Activated CD8-positive, alpha-beta T cell treated with anti-CD3 and anti-CD28 coated beads, Interleukin-2, amount 10 ng/mL, durations not matched to agents 7 days and 5 days (primary cell): ENCODE data around the gene PMFBP1. TPM values are rescaled to one million over a fixed set of nuclear protein-coding genes. Genes with fewer than 3 reads are reported as not detected.
A peak's percentile ranks its signal among the peaks of the same experiment; 100 is the strongest.

Experiments used
- ATAC-seq: fragments of 150-1000 bp; cut with Tn5 transposase; one replicate; pipeline ENCODE4 v1.10.0; 2021; ENCODE audit warnings: moderate library complexity
- CTCF ChIA-PET: fragments of 350-600 bp; sonication (Branson Sonifier 250); formaldehyde crosslinking; loops from one replicate; lab custom pipeline; 2021; ENCODE audit warnings: antibody characterized with exemption; lab: Charles Lee
- POLR2A ChIA-PET: fragments of 350-600 bp; sonication (Branson Sonifier 250); formaldehyde crosslinking; loops from one replicate; lab custom pipeline; 2021; ENCODE audit warnings: antibody characterized with exemption; lab: Charles Lee
- DNase-seq: peaks from one replicate; pipeline ENCODE4 v3.0.0-alpha.2; 2020
- H3K27ac Mint-ChIP-seq: one replicate; pipeline ENCODE4 v1.8.0; 2021; ENCODE audit warnings: mild to moderate bottlenecking, mixed read lengths
- H3K27me3 Mint-ChIP-seq: one replicate; pipeline ENCODE4 v1.8.0; 2021; ENCODE audit warnings: low read depth, mixed read lengths
- H3K36me3 Mint-ChIP-seq: one replicate; pipeline ENCODE4 v1.8.0; 2021; ENCODE audit warnings: low read depth, mixed read lengths
- H3K4me1 Mint-ChIP-seq: one replicate; pipeline ENCODE4 v1.8.0; 2021; ENCODE audit warnings: low read depth, mixed read lengths
- H3K4me3 Mint-ChIP-seq: one replicate; pipeline ENCODE4 v1.8.0; 2021; ENCODE audit warnings: mild to moderate bottlenecking, mixed read lengths
- H3K9me3 Mint-ChIP-seq: one replicate; pipeline ENCODE4 v1.8.0; 2022; ENCODE audit warnings: mixed read lengths; ENCODE audit not compliant: insufficient read depth
- total RNA-seq, 2 experiments: library from RNA; stranded (reverse); gene quantifications; one replicate each; pipeline ENCODE4 v1.2.3, GENCODE V29; 2021

PMFBP1 gene
- total RNA-seq = 1 to 10 TPM; 2.9 to 5.2 TPM

GRCh38 chr16:72172105-72173034, at the start of gene PMFBP1:
Gene PMFBP1, minus strand, starts transcription at chr16:72172155. Its CDS starts 947 bp downstream, at chr16:72171208.
- H3K36me3 Mint-ChIP-seq = peaks cover 3% of the 10 kb centered on the region
- DNase-seq (peak; percentile 29), ATAC-seq (peak; percentile 79)
- ChIA-PET POLR2A (no interaction called here), CTCF (interaction anchor here (1.0 to 1.2 kb wide), 3 partner anchors 10 to 48 kb away, joined by 3 to 4 read pairs (median 3); no protein-coding TSS in a partner anchor)
- no peak within 1 kb of the TSS for H3K27ac Mint-ChIP-seq
- peaks cover 3% of the 10 kb centered on the region for H3K27me3 Mint-ChIP-seq
- no peak within 1 kb of the TSS for H3K4me3 Mint-ChIP-seq
- no peaks in the 10 kb centered on the region for H3K9me3 Mint-ChIP-seq
- H3K4me1 Mint-ChIP-seq = peaks cover 4% of the 10 kb centered on the region

- no peak overlapping the region for H3K4me3 Mint-ChIP-seq
These were observed 49.7 kb upstream of the PMFBP1 start for GRCh38 chr16:72221630-72222024.

GRCh38 chr16:72220875-72221629, 49.1 kb upstream of the PMFBP1 start:
- no peaks in the 10 kb centered on the region for H3K4me1 Mint-ChIP-seq
- no peaks in the 10 kb centered on the region for H3K9me3 Mint-ChIP-seq
- CTCF ChIA-PET = no interaction called here
- no peak for ATAC-seq
- no peak for DNase-seq
- no peak overlapping the region for H3K4me3 Mint-ChIP-seq
- no peak overlapping the region for H3K27ac Mint-ChIP-seq
- POLR2A ChIA-PET = no interaction called here
- H3K36me3 Mint-ChIP-seq = no peaks in the 10 kb centered on the region
- H3K27me3 Mint-ChIP-seq = peaks cover 8% of the 10 kb centered on the region

More at GRCh38 chr16:72221630-72222024, 49.7 kb upstream of the PMFBP1 start:
- ChIA-PET CTCF (no interaction called here), POLR2A (interaction anchor here (0.7 kb wide), 1 partner anchor 184 kb away, joined by 3 read pairs; no protein-coding TSS in a partner anchor)
- peaks cover 5% of the 10 kb centered on the region for H3K27me3 Mint-ChIP-seq
- no peak overlapping the region for H3K27ac Mint-ChIP-seq
- DNase-seq (no peak), ATAC-seq (no peak)
- H3K4me1 Mint-ChIP-seq = no peaks in the 10 kb centered on the region
- no peaks in the 10 kb centered on the region for H3K36me3 Mint-ChIP-seq
- H3K9me3 Mint-ChIP-seq = no peaks in the 10 kb centered on the region

DNA sequence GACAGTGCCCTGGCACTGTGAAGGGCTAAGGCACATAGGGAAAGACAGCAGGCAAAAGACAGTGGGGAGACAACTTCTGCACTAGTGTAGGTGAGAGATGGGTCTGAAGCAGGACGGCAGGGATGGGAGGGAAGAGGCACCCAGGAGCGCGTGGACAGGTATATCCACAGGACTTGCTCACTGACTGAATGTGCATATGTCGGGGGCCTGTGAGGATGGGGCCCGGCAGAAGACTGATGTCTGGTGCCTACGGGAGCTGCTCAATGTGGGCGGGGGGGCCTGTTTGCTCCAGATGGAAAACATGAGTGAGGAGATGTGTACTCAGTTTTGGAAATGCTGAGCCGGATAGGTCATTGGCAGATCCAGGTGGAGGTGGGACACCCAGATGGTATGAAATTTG, 47.3 kb upstream of the PMFBP1 start:
- Mint-ChIP-seq H3K36me3 (no peaks in the 10 kb centered on the region), H3K27ac (no peak overlapping the region), H3K4me3 (no peak overlapping the region), H3K9me3 (no peaks in the 10 kb centered on the region), H3K4me1 (no peaks in the 10 kb centered on the region), H3K27me3 (peaks cover 6% of the 10 kb centered on the region)
- ChIA-PET CTCF (no interaction called here), POLR2A (no interaction called here)
- no peak for DNase-seq
- ATAC-seq = no peak

- Mint-ChIP-seq H3K27ac (no peak overlapping the region), H3K4me3 (no peak overlapping the region), H3K4me1 (no peaks in the 10 kb centered on the region), H3K36me3 (no peaks in the 10 kb centered on the region), H3K9me3 (no peaks in the 10 kb centered on the region), H3K27me3 (peaks cover 6% of the 10 kb centered on the region)
- no peak for ATAC-seq
- POLR2A ChIA-PET = no interaction called here
- CTCF ChIA-PET = no interaction called here
- no peak for DNase-seq
These were observed 44.8 kb upstream of the PMFBP1 start for GRCh38 chr16:72216767-72217166.

GRCh38 chr16:72214821-72215220, 42.9 kb upstream of the PMFBP1 start:
- Mint-ChIP-seq H3K27ac (no peak overlapping the region), H3K4me1 (no peaks in the 10 kb centered on the region), H3K4me3 (no peak overlapping the region), H3K36me3 (no peaks in the 10 kb centered on the region), H3K9me3 (no peaks in the 10 kb centered on the region), H3K27me3 (peaks cover 6% of the 10 kb centered on the region)
- DNase-seq (no peak), ATAC-seq (no peak)
- POLR2A ChIA-PET = no interaction called here
- CTCF ChIA-PET = no interaction called here

DNA sequence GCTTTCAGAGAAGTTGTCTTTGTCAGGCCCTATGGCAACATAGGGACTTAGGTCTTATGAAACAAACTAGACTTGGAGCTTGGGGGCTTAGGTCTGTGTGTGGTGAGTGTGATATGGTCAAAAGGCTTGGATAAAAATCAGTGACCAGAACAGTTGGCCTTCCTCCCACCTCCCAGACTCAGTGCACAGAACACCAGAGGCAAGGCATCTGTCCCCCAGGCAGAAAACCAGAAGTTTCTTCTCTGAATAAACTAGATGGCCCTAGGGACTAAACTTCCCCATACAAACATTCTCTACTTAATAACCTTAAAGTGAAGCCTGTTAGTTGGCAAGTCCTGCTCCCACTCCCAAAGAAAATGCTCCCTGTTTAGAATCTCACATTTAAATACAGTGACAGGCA, 39.2 kb upstream of the PMFBP1 start:
- Mint-ChIP-seq H3K27ac (no peak overlapping the region), H3K4me3 (no peak overlapping the region), H3K36me3 (peaks cover 2% of the 10 kb centered on the region), H3K4me1 (peaks cover 8% of the 10 kb centered on the region), H3K9me3 (no peaks in the 10 kb centered on the region), H3K27me3 (peaks cover 9% of the 10 kb centered on the region)
- no peak for ATAC-seq
- ChIA-PET POLR2A (no interaction called here), CTCF (interaction anchor here (1.1 kb wide), 1 partner anchor 86 kb away, joined by 3 read pairs; no protein-coding TSS in a partner anchor)
- DNase-seq = no peak

DNA sequence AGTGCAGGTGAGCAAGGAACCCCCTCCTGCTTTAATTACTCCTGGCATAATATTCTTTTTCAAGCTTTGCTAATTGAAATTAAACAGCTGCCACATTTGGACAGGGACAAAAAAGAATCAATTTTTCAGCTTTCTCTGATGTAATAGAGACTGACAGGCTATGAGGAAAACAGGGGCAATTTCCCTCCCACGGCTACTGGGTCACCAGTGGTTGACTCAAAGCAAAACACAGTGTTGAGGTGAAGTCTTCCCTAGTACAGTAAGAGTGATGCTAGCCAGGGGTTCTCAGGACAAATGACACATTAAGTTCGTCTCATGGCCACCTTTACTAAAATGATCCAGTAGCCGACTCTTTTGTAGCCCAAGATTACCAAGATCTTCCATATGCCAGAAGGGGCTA, 38.6 kb upstream of the PMFBP1 start:
- no peak for DNase-seq
- Mint-ChIP-seq H3K27me3 (peaks cover 9% of the 10 kb centered on the region), H3K9me3 (no peaks in the 10 kb centered on the region), H3K4me3 (no peak overlapping the region), H3K36me3 (peaks cover 4% of the 10 kb centered on the region), H3K27ac (no peak overlapping the region), H3K4me1 (peaks cover 10% of the 10 kb centered on the region)
- ChIA-PET POLR2A (no interaction called here), CTCF (interaction anchor here (1.1 kb wide), 1 partner anchor 85 kb away, joined by 3 read pairs; no protein-coding TSS in a partner anchor)
- no peak for ATAC-seq

GRCh38 chr16:72210072-72210471, 38.1 kb upstream of the PMFBP1 start:
- POLR2A ChIA-PET = no interaction called here
- ATAC-seq (no peak), DNase-seq (no peak)
- CTCF ChIA-PET = interaction anchor here (1.1 kb wide), 1 partner anchor 85 kb away, joined by 3 read pairs; no protein-coding TSS in a partner anchor
- H3K27ac Mint-ChIP-seq = no peak overlapping the region
- H3K27me3 Mint-ChIP-seq = peaks cover 8% of the 10 kb centered on the region
- H3K36me3 Mint-ChIP-seq = peaks cover 7% of the 10 kb centered on the region
- peaks cover 11% of the 10 kb centered on the region for H3K4me1 Mint-ChIP-seq
- no peak overlapping the region for H3K4me3 Mint-ChIP-seq
- H3K9me3 Mint-ChIP-seq = no peaks in the 10 kb centered on the region

GRCh38 chr16:72206299-72206698, 34.3 kb upstream of the PMFBP1 start:
- ChIA-PET CTCF (no interaction called here), POLR2A (no interaction called here)
- ATAC-seq (no peak), DNase-seq (no peak)
- Mint-ChIP-seq H3K4me3 (no peak overlapping the region), H3K9me3 (no peaks in the 10 kb centered on the region), H3K4me1 (peaks cover 39% of the 10 kb centered on the region), H3K27ac (peak overlapping the region; percentile 18), H3K27me3 (peaks cover 7% of the 10 kb centered on the region), H3K36me3 (peaks cover 11% of the 10 kb centered on the region)

DNA sequence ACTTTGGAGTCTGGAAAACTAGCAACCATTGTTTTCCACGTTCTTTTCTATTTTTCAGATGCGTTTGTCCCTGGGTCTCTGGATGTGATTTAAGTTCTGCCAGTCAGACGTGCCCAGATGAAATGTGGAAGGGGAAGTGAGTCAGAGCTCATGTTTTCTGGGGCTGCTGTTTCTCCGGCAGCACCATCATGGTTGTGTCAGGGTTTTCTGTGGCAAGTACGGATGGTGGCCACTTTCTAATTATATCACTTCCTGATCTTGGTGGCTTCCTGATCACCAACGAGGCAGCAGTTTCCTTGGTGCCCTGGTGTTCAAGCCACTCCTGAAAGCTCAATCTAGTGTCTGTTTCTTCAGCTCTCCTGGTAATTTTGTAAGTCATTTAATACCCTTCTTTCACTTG, 31.4 kb upstream of the PMFBP1 start:
- peaks cover 39% of the 10 kb centered on the region for H3K4me1 Mint-ChIP-seq
- H3K27me3 Mint-ChIP-seq = peaks cover 8% of the 10 kb centered on the region
- H3K9me3 Mint-ChIP-seq = no peaks in the 10 kb centered on the region
- DNase-seq (peak; percentile 71), ATAC-seq (peak; percentile 88)
- CTCF ChIA-PET = interaction anchor here (1.0 to 2.2 kb wide), 4 partner anchors 8 to 137 kb away, joined by 3 to 9 read pairs (median 6); no protein-coding TSS in a partner anchor
- peaks cover 11% of the 10 kb centered on the region for H3K36me3 Mint-ChIP-seq
- peak overlapping the region; percentile 87 for H3K27ac Mint-ChIP-seq
- POLR2A ChIA-PET = no interaction called here
- H3K4me3 Mint-ChIP-seq = peak overlapping the region; percentile 68
